CD4-positive, alpha-beta T cell treated with Interleukin-10 for 1 hour (primary cell): ENCODE data around the gene ATP8A2.

Experiments used
- DNase-seq: peaks from one replicate; pipeline ENCODE4 v3.0.0-alpha.2; 2020

Gene ATP8A2

GRCh38 chr13:25981060-25981459 is 609.3 kb downstream of the ATP8A2 start:
- no peak for DNase-seq

- no peak for DNase-seq
These were observed 611.1 kb downstream of the ATP8A2 start for GRCh38 chr13:25982907-25983306.

- no peak for DNase-seq
These were observed 616.2 kb downstream of the ATP8A2 start for GRCh38 chr13:25987987-25988386.

GRCh38 chr13:25988661-25989060 is 616.9 kb downstream of the ATP8A2 start:
- no peak for DNase-seq

GRCh38 chr13:25990801-25991200 is 619.0 kb downstream of the ATP8A2 start:
- DNase-seq: no peak

- DNase-seq: no peak
These were observed 620.3 kb downstream of the ATP8A2 start for GRCh38 chr13:25992076-25992475.

GRCh38 chr13:26007261-26008125 is 635.7 kb downstream of the ATP8A2 start:
- no peak for DNase-seq

GRCh38 chr13:26010487-26011207 is 638.9 kb downstream of the ATP8A2 start:
- DNase-seq: no peak

- no peak for DNase-seq
These were observed 639.4 kb downstream of the ATP8A2 start for GRCh38 chr13:26011208-26011573.

GRCh38 chr13:26011996-26012821 is 640.4 kb downstream of the ATP8A2 start:
- peak; percentile 60 for DNase-seq

- no peak for DNase-seq
These were observed 641.2 kb downstream of the ATP8A2 start for GRCh38 chr13:26012995-26013394.

GRCh38 chr13:26015271-26016125 is 643.7 kb downstream of the ATP8A2 start:
- DNase-seq: no peak

- DNase-seq: no peak
These were observed 644.4 kb downstream of the ATP8A2 start for GRCh38 chr13:26016189-26016588.

- peak; percentile 11 for DNase-seq
These were observed 645.6 kb downstream of the ATP8A2 start for GRCh38 chr13:26017196-26017921.

- no peak for DNase-seq
These were observed 646.3 kb downstream of the ATP8A2 start for GRCh38 chr13:26017932-26018665.

GRCh38 chr13:26019251-26019650 is 647.5 kb downstream of the ATP8A2 start:
- no peak for DNase-seq

- DNase-seq: no peak
These were observed 648.4 kb downstream of the ATP8A2 start for GRCh38 chr13:26019881-26020870.

GRCh38 chr13:26020891-26021290 is 649.1 kb downstream of the ATP8A2 start:
- DNase-seq: no peak

- DNase-seq: no peak
These were observed 649.7 kb downstream of the ATP8A2 start for GRCh38 chr13:26021516-26021915.

- DNase-seq: no peak
These were observed 650.2 kb downstream of the ATP8A2 start for GRCh38 chr13:26021956-26022355.
